ENCODE measurements around the gene HHIP. TPM values are rescaled to one million over a fixed set of nuclear protein-coding genes. Genes with fewer than 3 reads are reported as not detected.

The HHIP gene
- total and polyA plus RNA-seq, 4 donors = 3.3 to 14.0 (median 6.6) TPM

DNA sequence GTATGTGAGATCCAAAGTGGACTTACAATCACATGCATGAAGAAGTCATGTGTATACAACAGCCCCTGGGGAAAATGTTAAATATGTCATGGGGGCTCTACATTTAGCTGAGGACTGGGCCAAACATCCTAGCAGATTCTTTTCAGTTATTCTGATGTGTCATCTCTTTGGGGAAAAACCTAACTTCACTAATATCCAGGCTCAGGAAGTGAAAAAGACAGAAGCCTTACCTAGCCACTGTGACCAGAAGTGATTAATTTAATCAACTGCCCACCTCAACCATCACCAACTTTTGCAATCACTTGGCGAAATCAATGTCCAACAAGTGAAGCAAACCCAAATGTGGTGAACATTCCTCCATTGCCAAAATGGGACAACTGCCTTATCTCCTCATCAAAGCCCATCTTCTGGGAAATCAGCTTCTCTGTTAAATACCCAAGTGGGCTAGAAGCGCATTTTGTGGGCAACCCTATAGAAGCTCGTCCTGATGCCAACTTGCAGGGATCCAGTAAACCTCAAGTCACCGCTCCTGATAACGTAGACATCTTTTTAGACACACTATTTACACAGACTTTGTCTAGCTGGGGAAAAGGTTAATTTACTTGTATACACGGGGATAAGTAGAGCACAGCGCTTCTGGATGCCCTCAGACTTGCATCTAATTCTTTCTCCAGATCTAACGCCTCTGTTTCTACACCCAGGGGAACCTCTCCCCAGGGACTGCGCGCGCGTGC, 1.4 kb upstream of the HHIP start:
- DNase-seq (ENCODE audit: low spot score) = no peak
- Histone ChIP-seq H3K36me3 (ENCODE audit: control insufficient read depth in 4 of 4, insufficient read depth in 3 of 4, low read depth in 1 of 4, low read length in 3 of 4) (no peaks in the 10 kb centered on the region), H3K9me3 (ENCODE audit: control insufficient read depth in 4 of 4, low read length in 3 of 4) (no peaks in the 10 kb centered on the region), H3K27ac (ENCODE audit: low read depth in 1 of 2, low read length in 2 of 2) (peak overlapping the region in 1 of 2 donors; percentile 27), H3K4me3 (ENCODE audit: low read depth in 1 of 3, low read length in 3 of 3) (no peak overlapping the region), H3K9ac (ENCODE audit: low read depth in 1 of 2, low read length in 2 of 2) (no peak overlapping the region), H3K4me1 (ENCODE audit: control insufficient read depth in 4 of 4, insufficient read depth in 4 of 4, low read length in 3 of 4) (peaks cover 0 to 14% (median 7%) of the 10 kb centered on the region in 4 donors), H3K27me3 (ENCODE audit: control insufficient read depth in 4 of 4, insufficient read depth in 4 of 4, low read length in 3 of 4) (peaks cover 0 to 16% (median 6%) of the 10 kb centered on the region in 4 donors)
- WGBS = 43% methylated on average over 12 of the region's 12 CpGs
- TF ChIP-seq, protein P1, sequence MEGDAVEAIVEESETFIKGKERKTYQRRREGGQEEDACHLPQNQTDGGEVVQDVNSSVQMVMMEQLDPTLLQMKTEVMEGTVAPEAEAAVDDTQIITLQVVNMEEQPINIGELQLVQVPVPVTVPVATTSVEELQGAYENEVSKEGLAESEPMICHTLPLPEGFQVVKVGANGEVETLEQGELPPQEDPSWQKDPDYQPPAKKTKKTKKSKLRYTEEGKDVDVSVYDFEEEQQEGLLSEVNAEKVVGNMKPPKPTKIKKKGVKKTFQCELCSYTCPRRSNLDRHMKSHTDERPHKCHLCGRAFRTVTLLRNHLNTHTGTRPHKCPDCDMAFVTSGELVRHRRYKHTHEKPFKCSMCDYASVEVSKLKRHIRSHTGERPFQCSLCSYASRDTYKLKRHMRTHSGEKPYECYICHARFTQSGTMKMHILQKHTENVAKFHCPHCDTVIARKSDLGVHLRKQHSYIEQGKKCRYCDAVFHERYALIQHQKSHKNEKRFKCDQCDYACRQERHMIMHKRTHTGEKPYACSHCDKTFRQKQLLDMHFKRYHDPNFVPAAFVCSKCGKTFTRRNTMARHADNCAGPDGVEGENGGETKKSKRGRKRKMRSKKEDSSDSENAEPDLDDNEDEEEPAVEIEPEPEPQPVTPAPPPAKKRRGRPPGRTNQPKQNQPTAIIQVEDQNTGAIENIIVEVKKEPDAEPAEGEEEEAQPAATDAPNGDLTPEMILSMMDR (IDR thresholded peaks at IDR 0.05; ENCODE audit: low read depth, low read length, missing input control) = no peak
- no peak for TF ChIP-seq HNF4G (IDR thresholded peaks at IDR 0.05)
- TF ChIP-seq, protein P2, sequence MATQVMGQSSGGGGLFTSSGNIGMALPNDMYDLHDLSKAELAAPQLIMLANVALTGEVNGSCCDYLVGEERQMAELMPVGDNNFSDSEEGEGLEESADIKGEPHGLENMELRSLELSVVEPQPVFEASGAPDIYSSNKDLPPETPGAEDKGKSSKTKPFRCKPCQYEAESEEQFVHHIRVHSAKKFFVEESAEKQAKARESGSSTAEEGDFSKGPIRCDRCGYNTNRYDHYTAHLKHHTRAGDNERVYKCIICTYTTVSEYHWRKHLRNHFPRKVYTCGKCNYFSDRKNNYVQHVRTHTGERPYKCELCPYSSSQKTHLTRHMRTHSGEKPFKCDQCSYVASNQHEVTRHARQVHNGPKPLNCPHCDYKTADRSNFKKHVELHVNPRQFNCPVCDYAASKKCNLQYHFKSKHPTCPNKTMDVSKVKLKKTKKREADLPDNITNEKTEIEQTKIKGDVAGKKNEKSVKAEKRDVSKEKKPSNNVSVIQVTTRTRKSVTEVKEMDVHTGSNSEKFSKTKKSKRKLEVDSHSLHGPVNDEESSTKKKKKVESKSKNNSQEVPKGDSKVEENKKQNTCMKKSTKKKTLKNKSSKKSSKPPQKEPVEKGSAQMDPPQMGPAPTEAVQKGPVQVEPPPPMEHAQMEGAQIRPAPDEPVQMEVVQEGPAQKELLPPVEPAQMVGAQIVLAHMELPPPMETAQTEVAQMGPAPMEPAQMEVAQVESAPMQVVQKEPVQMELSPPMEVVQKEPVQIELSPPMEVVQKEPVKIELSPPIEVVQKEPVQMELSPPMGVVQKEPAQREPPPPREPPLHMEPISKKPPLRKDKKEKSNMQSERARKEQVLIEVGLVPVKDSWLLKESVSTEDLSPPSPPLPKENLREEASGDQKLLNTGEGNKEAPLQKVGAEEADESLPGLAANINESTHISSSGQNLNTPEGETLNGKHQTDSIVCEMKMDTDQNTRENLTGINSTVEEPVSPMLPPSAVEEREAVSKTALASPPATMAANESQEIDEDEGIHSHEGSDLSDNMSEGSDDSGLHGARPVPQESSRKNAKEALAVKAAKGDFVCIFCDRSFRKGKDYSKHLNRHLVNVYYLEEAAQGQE (IDR thresholded peaks at IDR 0.05) = no peak
- no peak for TF ChIP-seq TAF1 (conservative IDR thresholded peaks at IDR 0.05)
- no peak for TF ChIP-seq RXRA (IDR thresholded peaks at IDR 0.05)
- TF ChIP-seq RAD21 (IDR thresholded peaks at IDR 0.05) = no peak
- TF ChIP-seq, protein P3, sequence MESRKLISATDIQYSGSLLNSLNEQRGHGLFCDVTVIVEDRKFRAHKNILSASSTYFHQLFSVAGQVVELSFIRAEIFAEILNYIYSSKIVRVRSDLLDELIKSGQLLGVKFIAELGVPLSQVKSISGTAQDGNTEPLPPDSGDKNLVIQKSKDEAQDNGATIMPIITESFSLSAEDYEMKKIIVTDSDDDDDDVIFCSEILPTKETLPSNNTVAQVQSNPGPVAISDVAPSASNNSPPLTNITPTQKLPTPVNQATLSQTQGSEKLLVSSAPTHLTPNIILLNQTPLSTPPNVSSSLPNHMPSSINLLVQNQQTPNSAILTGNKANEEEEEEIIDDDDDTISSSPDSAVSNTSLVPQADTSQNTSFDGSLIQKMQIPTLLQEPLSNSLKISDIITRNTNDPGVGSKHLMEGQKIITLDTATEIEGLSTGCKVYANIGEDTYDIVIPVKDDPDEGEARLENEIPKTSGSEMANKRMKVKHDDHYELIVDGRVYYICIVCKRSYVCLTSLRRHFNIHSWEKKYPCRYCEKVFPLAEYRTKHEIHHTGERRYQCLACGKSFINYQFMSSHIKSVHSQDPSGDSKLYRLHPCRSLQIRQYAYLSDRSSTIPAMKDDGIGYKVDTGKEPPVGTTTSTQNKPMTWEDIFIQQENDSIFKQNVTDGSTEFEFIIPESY (IDR thresholded peaks at IDR 0.05) = no peak
- TF ChIP-seq FOXA2 (IDR thresholded peaks at IDR 0.05) = no peak
- no peak for TF ChIP-seq FOXA1 (IDR thresholded peaks at IDR 0.05)
- TF ChIP-seq SP1 (IDR thresholded peaks at IDR 0.05) = no peak
- no peak for TF ChIP-seq GABPA (IDR thresholded peaks at IDR 0.05 in 1 of 2, conservative IDR thresholded peaks at IDR 0.05 in 1 of 2)
- no peak for TF ChIP-seq EGR1 (IDR thresholded peaks at IDR 0.05; ENCODE audit: low read depth in 2 of 2)
- TF ChIP-seq HNF4A (conservative IDR thresholded peaks at IDR 0.05) = no peak

DNA sequence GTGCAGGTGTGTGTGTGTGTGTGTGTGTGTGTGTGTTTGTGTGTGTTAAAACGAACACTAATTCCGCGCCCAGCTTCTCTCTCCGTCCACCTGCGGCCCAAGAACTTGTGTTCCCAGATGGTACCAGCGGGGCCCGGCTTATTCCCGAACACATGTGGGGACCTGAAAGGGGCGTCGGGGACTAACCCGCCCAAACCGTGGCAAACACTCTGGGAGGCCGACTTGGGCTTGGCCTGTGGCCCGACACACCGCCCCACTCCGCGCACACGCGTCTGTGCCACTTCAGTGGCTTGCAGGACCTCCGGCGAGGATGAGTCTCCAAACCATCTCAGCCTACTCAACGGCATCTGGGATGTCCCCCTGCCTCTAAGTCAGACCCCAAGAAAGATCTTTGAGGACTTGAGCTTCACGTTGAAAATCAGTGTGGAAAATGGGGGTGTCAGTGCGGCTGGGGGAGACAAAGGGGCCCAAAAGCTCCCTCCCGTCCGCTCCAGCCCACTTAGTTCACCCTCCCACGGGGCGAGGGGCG, 790 bp upstream of the HHIP start:
- Histone ChIP-seq H3K4me1 (ENCODE audit: control insufficient read depth in 4 of 4, insufficient read depth in 4 of 4, low read length in 3 of 4) (peaks cover 0 to 14% (median 7%) of the 10 kb centered on the region in 4 donors), H3K4me3 (ENCODE audit: low read depth in 1 of 3, low read length in 3 of 3) (peak overlapping the region in 1 of 3 donors; percentile 52), H3K36me3 (ENCODE audit: control insufficient read depth in 4 of 4, insufficient read depth in 3 of 4, low read depth in 1 of 4, low read length in 3 of 4) (no peaks in the 10 kb centered on the region), H3K9me3 (ENCODE audit: control insufficient read depth in 4 of 4, low read length in 3 of 4) (no peaks in the 10 kb centered on the region), H3K27me3 (ENCODE audit: control insufficient read depth in 4 of 4, insufficient read depth in 4 of 4, low read length in 3 of 4) (peaks cover 0 to 16% (median 4%) of the 10 kb centered on the region in 4 donors), H3K27ac (ENCODE audit: low read depth in 1 of 2, low read length in 2 of 2) (peak overlapping the region; percentile 27 to 54), H3K9ac (ENCODE audit: low read depth in 1 of 2, low read length in 2 of 2) (no peak overlapping the region)
- WGBS = 20% methylated on average over 29 of the region's 29 CpGs
- DNase-seq (ENCODE audit: low spot score) = no peak
- TF ChIP-seq, protein P4, sequence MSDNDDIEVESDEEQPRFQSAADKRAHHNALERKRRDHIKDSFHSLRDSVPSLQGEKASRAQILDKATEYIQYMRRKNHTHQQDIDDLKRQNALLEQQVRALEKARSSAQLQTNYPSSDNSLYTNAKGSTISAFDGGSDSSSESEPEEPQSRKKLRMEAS (IDR thresholded peaks at IDR 0.05) = no peak
- TF ChIP-seq HNF4A (conservative IDR thresholded peaks at IDR 0.05) (no peak), SP1 (IDR thresholded peaks at IDR 0.05) (no peak), JUND (IDR thresholded peaks at IDR 0.05) (no peak), EGR1 (IDR thresholded peaks at IDR 0.05; ENCODE audit: low read depth in 2 of 2) (no peak), RAD21 (IDR thresholded peaks at IDR 0.05) (no peak), FOXA2 (IDR thresholded peaks at IDR 0.05) (no peak), GABPA (IDR thresholded peaks at IDR 0.05 in 1 of 2, conservative IDR thresholded peaks at IDR 0.05 in 1 of 2) (no peak), RXRA (IDR thresholded peaks at IDR 0.05) (no peak)
- TF ChIP-seq, protein P1 (IDR thresholded peaks at IDR 0.05; ENCODE audit: low read depth, low read length, missing input control) = no peak
- TF ChIP-seq, protein P3 (IDR thresholded peaks at IDR 0.05) = no peak
